Measurements from ENCODE around the gene CACNA1A.

Gene CACNA1A

GRCh38 chr19:13281567-13282291 is 224.6 kb downstream of the CACNA1A start:
- H3K27ac ChIP-seq (ENCODE audit: low read depth, low read length) = no peak overlapping the region
- no peaks in the 10 kb centered on the region for H4K20me1 ChIP-seq (ENCODE audit: low read depth, low read length)
- H3K27me3 ChIP-seq (ENCODE audit: low read length) = no peaks in the 10 kb centered on the region
- H3K9me3 ChIP-seq (ENCODE audit: insufficient read depth, low read length) = no peaks in the 10 kb centered on the region
- H2AFZ ChIP-seq (ENCODE audit: low read depth, low read length, severe bottlenecking) = no peak overlapping the region
- H3K79me2 ChIP-seq (ENCODE audit: insufficient read depth, low read length) = no peaks in the 10 kb centered on the region
- H3K9ac ChIP-seq (ENCODE audit: low read length) = no peak overlapping the region
- H3K4me3 ChIP-seq (ENCODE audit: insufficient read depth, low read length, poor library complexity, severe bottlenecking) = no peak overlapping the region
- H3F3A ChIP-seq (ENCODE audit: insufficient read depth) = no peaks in the 10 kb centered on the region
- no peaks in the 10 kb centered on the region for H3K9me2 ChIP-seq (replicated peaks; ENCODE audit: insufficient read depth, low read length)
- no peak overlapping the region for H3K4me2 ChIP-seq (ENCODE audit: low read depth, low read length, poor library complexity, severe bottlenecking)
- H3K36me3 ChIP-seq (ENCODE audit: low read length) = no peaks in the 10 kb centered on the region
- TF ChIP-seq, protein P1, sequence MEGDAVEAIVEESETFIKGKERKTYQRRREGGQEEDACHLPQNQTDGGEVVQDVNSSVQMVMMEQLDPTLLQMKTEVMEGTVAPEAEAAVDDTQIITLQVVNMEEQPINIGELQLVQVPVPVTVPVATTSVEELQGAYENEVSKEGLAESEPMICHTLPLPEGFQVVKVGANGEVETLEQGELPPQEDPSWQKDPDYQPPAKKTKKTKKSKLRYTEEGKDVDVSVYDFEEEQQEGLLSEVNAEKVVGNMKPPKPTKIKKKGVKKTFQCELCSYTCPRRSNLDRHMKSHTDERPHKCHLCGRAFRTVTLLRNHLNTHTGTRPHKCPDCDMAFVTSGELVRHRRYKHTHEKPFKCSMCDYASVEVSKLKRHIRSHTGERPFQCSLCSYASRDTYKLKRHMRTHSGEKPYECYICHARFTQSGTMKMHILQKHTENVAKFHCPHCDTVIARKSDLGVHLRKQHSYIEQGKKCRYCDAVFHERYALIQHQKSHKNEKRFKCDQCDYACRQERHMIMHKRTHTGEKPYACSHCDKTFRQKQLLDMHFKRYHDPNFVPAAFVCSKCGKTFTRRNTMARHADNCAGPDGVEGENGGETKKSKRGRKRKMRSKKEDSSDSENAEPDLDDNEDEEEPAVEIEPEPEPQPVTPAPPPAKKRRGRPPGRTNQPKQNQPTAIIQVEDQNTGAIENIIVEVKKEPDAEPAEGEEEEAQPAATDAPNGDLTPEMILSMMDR (IDR thresholded peaks at IDR 0.05; ENCODE audit: insufficient read depth, low read length, poor library complexity, severe bottlenecking) = no peak
- TF ChIP-seq EZH2phosphoT487 (conservative IDR thresholded peaks at IDR 0.05; ENCODE audit: low read length) = no peak

- H3K9me2 ChIP-seq (replicated peaks; ENCODE audit: insufficient read depth, low read length) = no peaks in the 10 kb centered on the region
- no peak overlapping the region for H3K4me3 ChIP-seq (ENCODE audit: insufficient read depth, low read length, poor library complexity, severe bottlenecking)
- H2AFZ ChIP-seq (ENCODE audit: low read depth, low read length, severe bottlenecking) = peak overlapping the region; percentile 67
- no peaks in the 10 kb centered on the region for H3K9me3 ChIP-seq (ENCODE audit: insufficient read depth, low read length)
- H3K4me2 ChIP-seq (ENCODE audit: low read depth, low read length, poor library complexity, severe bottlenecking) = no peak overlapping the region
- no peaks in the 10 kb centered on the region for H3K79me2 ChIP-seq (ENCODE audit: insufficient read depth, low read length)
- no peaks in the 10 kb centered on the region for H3F3A ChIP-seq (ENCODE audit: insufficient read depth)
- H4K20me1 ChIP-seq (ENCODE audit: low read depth, low read length) = no peaks in the 10 kb centered on the region
- H3K9ac ChIP-seq (ENCODE audit: low read length) = no peak overlapping the region
- H3K27ac ChIP-seq (ENCODE audit: low read depth, low read length) = no peak overlapping the region
- H3K27me3 ChIP-seq (ENCODE audit: low read length) = no peaks in the 10 kb centered on the region
- H3K36me3 ChIP-seq (ENCODE audit: low read length) = no peaks in the 10 kb centered on the region
- TF ChIP-seq, protein P1 (IDR thresholded peaks at IDR 0.05; ENCODE audit: insufficient read depth, low read length, poor library complexity, severe bottlenecking) = peak; percentile 47
- TF ChIP-seq EZH2phosphoT487 (conservative IDR thresholded peaks at IDR 0.05; ENCODE audit: low read length) = no peak
Measured at GRCh38 chr19:13277104-13277809, 229.0 kb downstream of the CACNA1A start.

- Histone ChIP-seq H3F3A (ENCODE audit: insufficient read depth) (no peaks in the 10 kb centered on the region), H3K4me3 (ENCODE audit: insufficient read depth, low read length, poor library complexity, severe bottlenecking) (no peak overlapping the region), H3K36me3 (ENCODE audit: low read length) (no peaks in the 10 kb centered on the region), H3K9me2 (replicated peaks; ENCODE audit: insufficient read depth, low read length) (no peaks in the 10 kb centered on the region), H3K27ac (ENCODE audit: low read depth, low read length) (no peak overlapping the region), H3K9me3 (ENCODE audit: insufficient read depth, low read length) (no peaks in the 10 kb centered on the region), H4K20me1 (ENCODE audit: low read depth, low read length) (no peaks in the 10 kb centered on the region), H3K27me3 (ENCODE audit: low read length) (no peaks in the 10 kb centered on the region), H2AFZ (ENCODE audit: low read depth, low read length, severe bottlenecking) (no peak overlapping the region), H3K79me2 (ENCODE audit: insufficient read depth, low read length) (no peaks in the 10 kb centered on the region), H3K9ac (ENCODE audit: low read length) (no peak overlapping the region), H3K4me2 (ENCODE audit: low read depth, low read length, poor library complexity, severe bottlenecking) (no peak overlapping the region)
- TF ChIP-seq, protein P1 (IDR thresholded peaks at IDR 0.05; ENCODE audit: insufficient read depth, low read length, poor library complexity, severe bottlenecking) = no peak
- no peak for TF ChIP-seq EZH2phosphoT487 (conservative IDR thresholded peaks at IDR 0.05; ENCODE audit: low read length)
Measured at GRCh38 chr19:13275016-13275722, 231.1 kb downstream of the CACNA1A start.

Measured in SU-DHL-6 (cell line).